Right lobe of liver (tissue), 4 donors: ENCODE results near the gene CACNA2D3.

ENCODE experiments used
- CTCF ChIP-seq, 4 donors: fragments of 200-600 bp in 3 of 4; fragments of 450-650 bp in 1 of 4; IDR thresholded peaks; one replicate each; pipeline versions ENCODE4 v1.5.1 to v1.8.0; 2016 to 2022; ENCODE audit warnings: antibody characterized with exemption in 4 of 4, mild to moderate bottlenecking in 2 of 4
- POLR2A ChIP-seq: fragments of 450-650 bp; IDR thresholded peaks from one replicate; pipeline ENCODE4 v1.6.1; 2017; ENCODE audit warnings: antibody characterized with exemption, mild to moderate bottlenecking
- donor health status: DM: no; HTN: no; CAD: no.
- donor health status: DM: no; HTN: no; CAD: no.
- donor health status: DM: no; HTN: yes; CAD: no.

- TF ChIP-seq CTCF (IDR thresholded peaks at IDR 0.05) = no peak
- TF ChIP-seq POLR2A = no peak
Observed at GRCh38 chr3:54632326-54632665, 509.9 kb downstream of the CACNA2D3 start.
